Neuron (in vitro differentiated cells): Measurements from ENCODE around the gene ERVH48-1.
"Not testable (repeated sequence)": the region's sequence is repeated elsewhere in the genome, so short reads cannot be mapped to it uniquely, and the experiment has no call there.

Experiments used
- H2AFZ ChIP-seq: one replicate; pipeline ENCODE4 v1.6.1; 2013; ENCODE audit warnings: low read depth, mild to moderate bottlenecking, inconsistent platforms, low read length, moderate library complexity
- H3K27me3 ChIP-seq: one replicate; pipeline ENCODE4 v1.6.1; 2013; ENCODE audit warnings: low read length; ENCODE audit not compliant: insufficient read depth
- H3K36me3 ChIP-seq: one replicate; pipeline ENCODE4 v1.6.1; 2013; ENCODE audit warnings: low read length; ENCODE audit not compliant: insufficient read depth
- H3K4me1 ChIP-seq: one replicate; pipeline ENCODE4 v1.6.1; 2013; ENCODE audit warnings: low read length; ENCODE audit not compliant: insufficient read depth
- H3K4me3 ChIP-seq: 2 replicates; pipeline ENCODE4 v1.5.1; 2013; ENCODE audit warnings: mild to moderate bottlenecking, low read length, moderate library complexity
- H3K9me3 ChIP-seq: one replicate; pipeline ENCODE4 v1.6.1; 2013; ENCODE audit warnings: low read length

Gene ERVH48-1

GRCh38 chr21:42958122-42958521 is 32.7 kb upstream of the ERVH48-1 start:
- H3K36me3 ChIP-seq, H3K4me1 ChIP-seq, H3K27me3 ChIP-seq, H2AFZ ChIP-seq, H3K4me3 ChIP-seq, H3K9me3 ChIP-seq: not testable (repeated sequence)

- Histone ChIP-seq H2AFZ (no peak overlapping the region), H3K9me3 (peaks cover 2% of the 10 kb centered on the region), H3K4me1 (no peaks in the 10 kb centered on the region), H3K36me3 (no peaks in the 10 kb centered on the region), H3K4me3 (no peak overlapping the region), H3K27me3 (no peaks in the 10 kb centered on the region)
Measured at GRCh38 chr21:42956824-42957630, 31.6 kb upstream of the ERVH48-1 start.

- not testable (repeated sequence) for H2AFZ ChIP-seq, H3K27me3 ChIP-seq, H3K4me3 ChIP-seq, H3K36me3 ChIP-seq, H3K9me3 ChIP-seq, H3K4me1 ChIP-seq
Measured at GRCh38 chr21:42951193-42951592, 25.8 kb upstream of the ERVH48-1 start.

- H3K9me3 ChIP-seq, H3K27me3 ChIP-seq, H2AFZ ChIP-seq, H3K36me3 ChIP-seq, H3K4me3 ChIP-seq, H3K4me1 ChIP-seq: not testable (repeated sequence)
Measured at GRCh38 chr21:42949094-42949755, 23.8 kb upstream of the ERVH48-1 start.

DNA sequence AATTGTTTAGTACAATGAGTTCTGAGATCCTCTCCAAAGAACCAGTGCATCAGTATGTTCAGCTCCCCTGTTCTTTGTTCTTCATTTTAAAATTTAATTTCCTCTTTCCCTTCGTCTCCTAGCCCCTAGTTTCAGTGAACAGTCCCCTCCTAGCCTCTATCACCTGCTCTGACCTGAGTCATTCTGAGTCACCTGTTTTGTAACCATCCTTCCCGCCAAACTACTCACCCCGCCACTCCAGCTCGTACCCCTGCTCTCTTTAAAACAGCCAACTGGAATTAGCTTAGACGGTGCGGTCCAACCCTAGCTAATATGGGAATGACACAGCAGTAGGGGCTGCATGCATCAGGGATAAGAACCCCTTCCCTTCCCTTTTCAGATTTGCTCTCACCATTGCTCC is 16.8 kb upstream of the ERVH48-1 start:
- Histone ChIP-seq H2AFZ (no peak overlapping the region), H3K4me1 (no peaks in the 10 kb centered on the region), H3K36me3 (no peaks in the 10 kb centered on the region), H3K4me3 (no peak overlapping the region), H3K27me3 (no peaks in the 10 kb centered on the region), H3K9me3 (no peaks in the 10 kb centered on the region)

- Histone ChIP-seq H3K9me3 (no peaks in the 10 kb centered on the region), H3K4me1 (no peaks in the 10 kb centered on the region), H3K4me3 (no peak overlapping the region), H2AFZ (no peak overlapping the region), H3K27me3 (no peaks in the 10 kb centered on the region), H3K36me3 (no peaks in the 10 kb centered on the region)
Measured at GRCh38 chr21:42941696-42942085, 16.3 kb upstream of the ERVH48-1 start.

- H3K9me3 ChIP-seq = no peaks in the 10 kb centered on the region
- no peaks in the 10 kb centered on the region for H3K36me3 ChIP-seq
- H3K27me3 ChIP-seq = no peaks in the 10 kb centered on the region
- H3K4me3 ChIP-seq = no peak overlapping the region
- H3K4me1 ChIP-seq = no peaks in the 10 kb centered on the region
- H2AFZ ChIP-seq = no peak overlapping the region
Measured at GRCh38 chr21:42939582-42940413, 14.4 kb upstream of the ERVH48-1 start.

- H2AFZ ChIP-seq, H3K4me3 ChIP-seq, H3K9me3 ChIP-seq, H3K36me3 ChIP-seq, H3K4me1 ChIP-seq, H3K27me3 ChIP-seq: not testable (repeated sequence)
Measured at GRCh38 chr21:42938606-42938995, 13.2 kb upstream of the ERVH48-1 start.

DNA sequence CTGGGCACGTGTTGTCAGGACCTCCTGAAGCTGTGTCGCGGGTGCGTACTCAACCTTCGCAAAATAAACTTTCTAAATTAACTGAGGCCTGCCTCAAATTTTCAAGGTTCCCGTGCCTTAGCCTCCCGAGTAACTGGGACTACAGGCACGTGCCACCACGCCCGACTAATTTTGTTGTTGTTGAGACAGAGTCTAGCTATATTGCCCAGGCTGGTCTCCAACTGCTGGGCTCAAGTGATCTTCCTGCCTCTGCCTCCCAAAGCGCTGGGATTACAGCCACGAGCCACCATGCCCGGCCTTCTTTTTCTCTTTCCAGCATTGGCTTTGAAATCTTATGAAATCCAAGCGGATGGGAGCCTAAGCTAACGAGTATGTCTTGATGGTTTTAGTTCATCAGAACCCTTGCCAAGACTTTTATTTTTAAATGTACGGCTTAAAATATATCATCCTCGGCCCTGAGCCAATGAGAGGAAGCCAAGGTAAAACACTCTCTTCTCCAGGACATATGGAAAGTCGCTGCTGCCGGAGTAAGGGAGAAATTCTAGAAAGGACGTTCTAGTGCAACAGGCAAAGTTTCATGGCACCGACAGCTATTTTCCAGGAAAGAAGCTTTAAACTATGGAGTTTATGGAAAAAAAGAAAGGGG is 12.7 kb upstream of the ERVH48-1 start:
- Histone ChIP-seq H3K36me3 (no peaks in the 10 kb centered on the region), H3K27me3 (no peaks in the 10 kb centered on the region), H3K4me1 (no peaks in the 10 kb centered on the region), H2AFZ (no peak overlapping the region), H3K9me3 (no peaks in the 10 kb centered on the region), H3K4me3 (no peak overlapping the region)

GRCh38 chr21:42937034-42937940 is 11.9 kb upstream of the ERVH48-1 start:
- H3K4me3 ChIP-seq, H3K36me3 ChIP-seq, H3K9me3 ChIP-seq, H2AFZ ChIP-seq, H3K27me3 ChIP-seq, H3K4me1 ChIP-seq: not testable (repeated sequence)

DNA sequence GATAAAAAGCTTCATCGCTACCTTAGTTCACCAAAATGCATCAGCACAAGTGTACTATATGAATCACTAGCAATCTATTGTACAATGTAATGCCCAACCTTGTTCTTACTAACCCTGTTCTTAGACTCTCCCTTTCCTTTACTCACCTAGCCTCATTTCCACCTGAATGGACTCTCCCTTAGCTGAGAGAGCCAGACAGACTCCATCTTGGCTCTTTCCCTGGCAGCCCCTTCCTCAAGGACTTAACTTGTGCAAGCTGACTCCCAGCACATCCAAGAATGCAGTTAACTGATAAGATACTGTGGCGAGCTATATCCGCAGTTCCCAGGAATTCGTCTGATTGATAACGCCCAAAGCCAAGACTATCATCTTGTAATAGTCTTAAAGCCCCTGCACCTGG is 10.9 kb upstream of the ERVH48-1 start:
- H3K9me3 ChIP-seq, H3K27me3 ChIP-seq, H3K4me1 ChIP-seq, H3K36me3 ChIP-seq, H2AFZ ChIP-seq, H3K4me3 ChIP-seq: not testable (repeated sequence)

DNA sequence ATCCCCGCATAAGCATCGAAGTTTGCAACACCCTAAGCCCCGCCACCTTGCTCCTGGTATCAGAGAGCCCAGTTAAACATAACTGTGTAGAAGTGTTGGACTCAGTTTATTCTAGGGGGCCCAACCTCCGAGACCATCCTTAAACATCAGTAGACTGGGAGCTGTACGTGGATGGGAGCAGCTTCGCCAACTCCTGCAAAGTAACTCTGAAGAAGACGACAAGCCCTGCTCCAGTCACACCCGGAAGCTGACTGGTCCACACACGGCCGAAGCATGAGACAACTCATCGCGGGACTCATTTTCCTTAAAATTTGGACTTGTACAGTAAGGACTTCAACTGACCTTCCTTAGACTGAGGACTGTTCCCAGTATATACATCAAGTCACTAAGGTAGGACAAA is 8.5 kb upstream of the ERVH48-1 start:
- H3K4me1 ChIP-seq, H3K36me3 ChIP-seq, H2AFZ ChIP-seq, H3K9me3 ChIP-seq, H3K4me3 ChIP-seq, H3K27me3 ChIP-seq: not testable (repeated sequence)
